ENCODE results near the gene AGBL5. TPM values are rescaled to one million over a fixed set of nuclear protein-coding genes. Genes with fewer than 3 reads are reported as not detected.
A peak's percentile ranks its signal among the peaks of the same experiment; 100 is the strongest.

Gene AGBL5
- total RNA-seq, 1 donor from 2014 or later: 18.9 TPM

DNA sequence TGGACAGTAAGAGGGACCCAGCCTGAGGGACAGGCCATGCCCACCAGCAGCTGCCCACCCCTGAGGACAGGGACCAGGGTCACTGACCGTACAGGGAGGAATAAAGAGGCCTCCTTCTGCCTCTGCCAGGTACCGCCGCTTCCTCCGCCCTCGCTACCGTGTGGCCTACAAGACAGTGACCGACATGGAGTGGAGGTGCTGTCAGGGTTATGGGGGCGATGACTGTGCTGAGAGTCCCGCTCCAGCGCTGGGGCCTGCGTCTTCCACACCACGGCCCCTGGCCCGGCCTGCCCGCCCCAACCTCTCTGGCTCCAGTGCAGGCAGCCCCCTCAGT lies 29.1 kb downstream of the AGBL5 start:
- no peak for DNase-seq

GRCh38 chr2:27081984-27082772 lies 30.7 kb downstream of the AGBL5 start:
- intact Hi-C loops (cut with DNase I): no loop called here
- no peak for ATAC-seq
- peaks cover 43% of the 10 kb centered on the region for H3K4me1 ChIP-seq
- no peaks in the 10 kb centered on the region for H3K36me3 ChIP-seq
- H3K9me3 ChIP-seq: no peaks in the 10 kb centered on the region
- H3K4me3 ChIP-seq: no peak overlapping the region
- DNase-seq: no peak
- no peak for TF ChIP-seq CTCF (IDR thresholded peaks at IDR 0.05)
- H3K27ac ChIP-seq: peak overlapping the region; percentile 85
- H3K27me3 ChIP-seq (ENCODE audit: low read depth): no peaks in the 10 kb centered on the region

More for the DNA sequence above, 29.1 kb downstream of the AGBL5 start:
- Histone ChIP-seq H3K9me3 (no peaks in the 10 kb centered on the region), H3K4me3 (peak overlapping the region; percentile 55), H3K36me3 (no peaks in the 10 kb centered on the region), H3K27me3 (ENCODE audit: low read depth) (no peaks in the 10 kb centered on the region), H3K27ac (peak overlapping the region; percentile 20), H3K4me1 (peaks cover 44% of the 10 kb centered on the region)
- TF ChIP-seq CTCF (IDR thresholded peaks at IDR 0.05): no peak
- no peak for ATAC-seq
- intact Hi-C loops (cut with DNase I): no loop called here

GRCh38 chr2:27082773-27083409 lies 31.4 kb downstream of the AGBL5 start:
- no peak overlapping the region for H3K4me3 ChIP-seq
- no peaks in the 10 kb centered on the region for H3K36me3 ChIP-seq
- DNase-seq (no peak), ATAC-seq (no peak)
- intact Hi-C loops (cut with DNase I): no loop called here
- no peaks in the 10 kb centered on the region for H3K9me3 ChIP-seq
- TF ChIP-seq CTCF (IDR thresholded peaks at IDR 0.05): no peak
- H3K27ac ChIP-seq: no peak overlapping the region
- H3K27me3 ChIP-seq (ENCODE audit: low read depth): no peaks in the 10 kb centered on the region
- peaks cover 50% of the 10 kb centered on the region for H3K4me1 ChIP-seq

GRCh38 chr2:27083410-27084296 lies 32.2 kb downstream of the AGBL5 start:
- Histone ChIP-seq H3K4me3 (no peak overlapping the region), H3K27me3 (ENCODE audit: low read depth) (no peaks in the 10 kb centered on the region), H3K27ac (no peak overlapping the region), H3K9me3 (no peaks in the 10 kb centered on the region), H3K36me3 (no peaks in the 10 kb centered on the region), H3K4me1 (peaks cover 50% of the 10 kb centered on the region)
- intact Hi-C loops (cut with DNase I): no loop called here
- no peak for DNase-seq
- ATAC-seq: no peak
- no peak for TF ChIP-seq CTCF (IDR thresholded peaks at IDR 0.05)

DNA sequence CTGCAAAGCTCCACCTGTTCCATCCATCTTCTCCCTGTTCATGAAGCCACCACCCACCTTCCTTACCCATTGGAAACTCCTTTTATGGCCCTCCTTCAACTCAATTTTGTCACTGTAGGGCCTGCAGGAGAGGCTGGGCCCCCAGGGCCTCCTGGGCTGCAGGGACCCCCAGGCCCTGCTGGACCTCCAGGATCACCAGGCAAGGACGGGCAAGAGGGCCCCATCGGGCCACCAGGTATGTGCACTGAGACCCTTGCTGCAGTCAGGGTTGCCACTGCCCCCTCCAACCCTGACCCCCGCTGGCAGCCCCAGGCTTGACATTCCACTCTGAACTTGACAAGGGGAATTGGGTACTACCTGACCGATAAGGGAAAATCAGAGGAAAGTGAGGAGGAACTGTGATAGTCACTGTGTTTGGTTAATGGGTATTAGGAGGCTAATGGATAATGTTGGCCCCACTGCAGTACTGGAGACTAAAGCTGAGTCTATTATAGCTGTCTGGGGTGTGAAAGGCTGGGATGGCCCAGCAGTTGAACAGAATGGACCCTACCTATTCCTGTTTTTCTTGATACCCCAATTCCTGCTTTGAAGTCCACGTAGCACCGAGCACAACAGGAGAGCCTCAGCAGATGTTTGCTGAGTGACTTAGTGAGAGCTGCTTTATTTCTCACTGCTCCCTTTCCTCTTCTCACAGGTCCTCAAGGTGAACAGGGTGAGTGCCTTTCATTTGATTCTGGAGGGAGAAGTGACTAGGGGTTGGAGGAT lies 33.0 kb downstream of the AGBL5 start:
- Histone ChIP-seq H3K27ac (no peak overlapping the region), H3K27me3 (ENCODE audit: low read depth) (no peaks in the 10 kb centered on the region), H3K4me1 (peaks cover 50% of the 10 kb centered on the region), H3K4me3 (no peak overlapping the region), H3K36me3 (no peaks in the 10 kb centered on the region), H3K9me3 (no peaks in the 10 kb centered on the region)
- intact Hi-C loops (cut with DNase I): no loop called here
- no peak for TF ChIP-seq CTCF (IDR thresholded peaks at IDR 0.05)
- ATAC-seq (no peak), DNase-seq (no peak)

Measured in lower lobe of right lung (tissue), 2 donors.